Measurements from ENCODE around the gene CGB8. TPM values are rescaled to one million over a fixed set of nuclear protein-coding genes. Genes with fewer than 3 reads are reported as not detected.
"Not testable (repeated sequence)": the region's sequence is repeated elsewhere in the genome, so short reads cannot be mapped to it uniquely, and the experiment has no call there.

Gene CGB8
- total RNA-seq, 2 donors from 2014 or later = not detected

DNA sequence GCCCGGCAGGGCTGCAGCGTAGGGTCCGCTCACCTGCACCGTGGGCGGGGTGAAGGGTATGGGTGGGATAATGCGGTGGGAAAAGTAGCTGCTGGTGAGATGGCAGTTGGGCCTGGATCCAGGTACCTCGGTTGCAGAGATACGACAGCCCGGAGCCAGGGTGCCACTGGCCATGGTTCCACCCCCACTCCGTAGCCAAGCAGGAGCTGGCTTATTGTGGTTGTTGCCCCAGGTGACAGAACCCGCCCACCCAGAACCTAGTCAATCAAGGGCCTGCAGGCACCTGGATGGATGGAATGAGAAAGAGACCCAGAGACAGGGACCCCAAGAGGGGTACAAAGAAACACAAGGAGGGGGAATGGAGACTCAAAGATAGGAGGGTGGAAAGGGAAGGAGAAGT, 28.6 kb downstream of the CGB8 start:
- H3K9ac ChIP-seq (ENCODE audit: extremely low read depth, low read length, poor library complexity, severe bottlenecking) = no peak overlapping the region
- TF ChIP-seq, protein P1, sequence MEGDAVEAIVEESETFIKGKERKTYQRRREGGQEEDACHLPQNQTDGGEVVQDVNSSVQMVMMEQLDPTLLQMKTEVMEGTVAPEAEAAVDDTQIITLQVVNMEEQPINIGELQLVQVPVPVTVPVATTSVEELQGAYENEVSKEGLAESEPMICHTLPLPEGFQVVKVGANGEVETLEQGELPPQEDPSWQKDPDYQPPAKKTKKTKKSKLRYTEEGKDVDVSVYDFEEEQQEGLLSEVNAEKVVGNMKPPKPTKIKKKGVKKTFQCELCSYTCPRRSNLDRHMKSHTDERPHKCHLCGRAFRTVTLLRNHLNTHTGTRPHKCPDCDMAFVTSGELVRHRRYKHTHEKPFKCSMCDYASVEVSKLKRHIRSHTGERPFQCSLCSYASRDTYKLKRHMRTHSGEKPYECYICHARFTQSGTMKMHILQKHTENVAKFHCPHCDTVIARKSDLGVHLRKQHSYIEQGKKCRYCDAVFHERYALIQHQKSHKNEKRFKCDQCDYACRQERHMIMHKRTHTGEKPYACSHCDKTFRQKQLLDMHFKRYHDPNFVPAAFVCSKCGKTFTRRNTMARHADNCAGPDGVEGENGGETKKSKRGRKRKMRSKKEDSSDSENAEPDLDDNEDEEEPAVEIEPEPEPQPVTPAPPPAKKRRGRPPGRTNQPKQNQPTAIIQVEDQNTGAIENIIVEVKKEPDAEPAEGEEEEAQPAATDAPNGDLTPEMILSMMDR (conservative IDR thresholded peaks at IDR 0.05) = no peak
- no peak overlapping the region for H3K27ac ChIP-seq (ENCODE audit: low read depth, low read length)
- H3K4me1 Mint-ChIP-seq = peaks cover 7% of the 10 kb centered on the region
- no peak overlapping the region for H3K4me3 Mint-ChIP-seq
- 90 to 94% methylated on average over 4 to 11 of the region's 11 CpGs for WGBS, 2 experiments (ENCODE audit: insufficient coverage in 1 of 2, insufficient read length in 1 of 2)
- no peaks in the 10 kb centered on the region for H3K9me3 Mint-ChIP-seq
- H3K9me3 ChIP-seq (ENCODE audit: control insufficient read depth, low read length) = no peaks in the 10 kb centered on the region
- no peaks in the 10 kb centered on the region for H3K4me1 ChIP-seq (ENCODE audit: control insufficient read depth, insufficient read depth, low read length)
- peak; percentile 83 for DNase-seq
- H3K36me3 Mint-ChIP-seq (ENCODE audit: low read depth) = peaks cover 7% of the 10 kb centered on the region
- no peak overlapping the region for H3K27ac Mint-ChIP-seq
- no peaks in the 10 kb centered on the region for H3K36me3 ChIP-seq (ENCODE audit: control insufficient read depth, insufficient read depth, low read length)
- H3K27me3 Mint-ChIP-seq (ENCODE audit: insufficient read depth) = peaks cover 47% of the 10 kb centered on the region
- peaks cover 12% of the 10 kb centered on the region for H3K27me3 ChIP-seq (ENCODE audit: control insufficient read depth, insufficient read depth, low read length, poor library complexity, severe bottlenecking)
- H3K4me3 ChIP-seq (ENCODE audit: low read length) = no peak overlapping the region

DNA sequence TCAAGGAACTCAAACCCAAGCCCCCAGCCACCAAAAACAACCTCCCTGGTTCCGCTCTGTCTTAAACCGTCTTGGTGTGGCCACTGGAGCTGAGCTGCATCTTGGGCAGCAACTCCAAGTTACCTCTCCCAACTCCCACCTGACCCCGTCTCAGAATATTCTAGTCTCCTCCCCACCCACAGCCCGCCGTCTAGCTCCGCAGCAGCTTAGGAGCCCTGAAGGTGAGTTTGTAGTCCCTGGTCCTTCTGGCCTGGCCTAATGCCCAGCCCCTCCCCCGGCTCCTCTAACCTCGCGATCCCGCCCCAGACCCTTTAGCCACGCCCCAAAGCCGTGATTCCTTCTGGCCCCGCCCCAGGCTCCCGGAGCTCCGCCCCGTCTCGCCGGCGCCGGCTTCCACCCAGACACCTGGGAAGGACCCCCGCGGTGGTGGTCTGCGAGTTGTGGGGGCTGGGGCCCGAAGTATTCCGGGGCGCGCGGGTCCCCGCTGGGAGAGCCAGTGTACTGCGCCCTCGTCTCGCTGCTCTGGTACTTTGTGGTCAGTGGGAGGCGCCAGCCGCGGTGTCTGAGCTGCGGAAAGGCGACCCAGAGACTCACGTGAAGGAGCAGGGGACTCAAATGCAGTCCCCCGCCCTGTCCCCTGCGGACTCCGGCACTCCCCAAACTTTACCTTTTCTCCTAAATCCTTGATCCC, 29.5 kb downstream of the CGB8 start:
- Histone ChIP-seq H3K27ac (ENCODE audit: low read depth, low read length) (no peak overlapping the region), H3K9me3 (ENCODE audit: control insufficient read depth, low read length) (no peaks in the 10 kb centered on the region), H3K27me3 (ENCODE audit: control insufficient read depth, insufficient read depth, low read length, poor library complexity, severe bottlenecking) (peaks cover 12% of the 10 kb centered on the region), H3K4me1 (ENCODE audit: control insufficient read depth, insufficient read depth, low read length) (no peaks in the 10 kb centered on the region), H3K4me3 (ENCODE audit: low read length) (no peak overlapping the region), H3K36me3 (ENCODE audit: control insufficient read depth, insufficient read depth, low read length) (peaks cover 6% of the 10 kb centered on the region), H3K9ac (ENCODE audit: extremely low read depth, low read length, poor library complexity, severe bottlenecking) (no peak overlapping the region)
- TF ChIP-seq, protein P1 (conservative IDR thresholded peaks at IDR 0.05) = peak; percentile 58
- Mint-ChIP-seq H3K27me3 (ENCODE audit: insufficient read depth) (peaks cover 45% of the 10 kb centered on the region), H3K27ac (peak overlapping the region; percentile 69), H3K36me3 (ENCODE audit: low read depth) (peaks cover 13% of the 10 kb centered on the region), H3K9me3 (no peaks in the 10 kb centered on the region), H3K4me1 (peaks cover 7% of the 10 kb centered on the region), H3K4me3 (peak overlapping the region; percentile 46)
- peak; percentile 94 for DNase-seq
- WGBS, 2 experiments (ENCODE audit: insufficient coverage in 1 of 2, insufficient read length in 1 of 2) = 84 to 92% methylated on average over 19 to 41 of the region's 41 CpGs

DNA sequence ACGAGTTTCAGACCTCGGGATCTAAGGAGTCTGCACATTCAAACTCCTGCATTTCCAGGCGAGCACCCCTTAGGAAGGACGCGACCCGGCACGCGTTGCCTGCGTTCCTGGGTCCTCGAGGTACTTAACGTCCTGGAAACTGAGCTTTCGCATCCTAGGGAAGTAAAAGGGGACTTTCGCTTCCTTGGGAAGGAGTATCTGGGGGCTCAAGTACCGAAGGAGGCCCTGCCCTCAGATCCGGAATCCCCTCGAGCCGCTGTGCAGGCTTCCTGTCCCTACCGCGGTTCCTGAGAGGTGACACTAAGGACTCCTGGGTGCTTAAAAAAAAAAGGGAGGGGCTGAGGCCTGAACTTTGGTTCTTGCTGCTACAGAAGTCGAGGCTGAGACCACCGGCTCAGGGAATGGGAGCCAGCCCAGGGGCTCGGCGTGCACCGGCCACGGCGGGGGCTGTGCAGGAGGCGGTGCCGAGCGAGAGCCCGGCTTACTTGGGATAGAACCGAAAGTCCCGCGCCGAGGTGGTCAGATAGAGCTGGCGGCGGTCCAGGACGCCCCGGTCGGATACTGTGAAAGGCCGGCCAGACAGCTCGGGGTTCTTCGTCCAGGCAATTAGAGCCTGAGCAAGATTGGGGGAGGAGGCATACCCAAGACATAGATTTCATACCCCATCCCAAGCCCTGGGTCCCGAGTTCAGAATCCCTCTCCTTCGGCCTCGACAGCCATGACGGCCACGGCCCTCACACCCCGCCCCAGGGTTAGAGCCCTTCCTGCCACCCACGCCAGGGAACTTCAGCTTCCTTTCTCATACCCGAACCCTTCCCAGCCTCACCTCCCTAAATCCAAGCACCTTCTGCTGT, 30.3 kb downstream of the CGB8 start:
- not testable (repeated sequence) for H3K9me3 Mint-ChIP-seq; H3K4me1 ChIP-seq (ENCODE audit: control insufficient read depth, insufficient read depth, low read length); H3K27ac ChIP-seq (ENCODE audit: low read depth, low read length); H3K9ac ChIP-seq (ENCODE audit: extremely low read depth, low read length, poor library complexity, severe bottlenecking); H3K4me1 Mint-ChIP-seq; H3K9me3 ChIP-seq (ENCODE audit: control insufficient read depth, low read length); H3K27ac Mint-ChIP-seq; H3K36me3 ChIP-seq (ENCODE audit: control insufficient read depth, insufficient read depth, low read length)
- peaks cover 45% of the 10 kb centered on the region for H3K27me3 Mint-ChIP-seq (ENCODE audit: insufficient read depth)
- WGBS, 2 experiments (ENCODE audit: insufficient coverage in 1 of 2, insufficient read length in 1 of 2) = 50 to 64% methylated on average over 23 to 49 of the region's 50 CpGs
- peak; percentile 57 for DNase-seq
- peaks cover 21% of the 10 kb centered on the region for H3K36me3 Mint-ChIP-seq (ENCODE audit: low read depth)
- H3K4me3 Mint-ChIP-seq = peak overlapping the region; percentile 46
- H3K4me3 ChIP-seq (ENCODE audit: low read length) = peak overlapping the region; percentile 69
- peaks cover 12% of the 10 kb centered on the region for H3K27me3 ChIP-seq (ENCODE audit: control insufficient read depth, insufficient read depth, low read length, poor library complexity, severe bottlenecking)
